NT2/D1 (cell line): ENCODE results near the gene TMEM97.

ENCODE experiments used
- DNase-seq: peaks from one replicate; pipeline ENCODE4 v3.0.0-alpha.2; 2011; ENCODE audit warnings: low read depth, low spot score
- H3K27me3 ChIP-seq: 2 replicates; pipeline ENCODE4 v1.6.0; 2011; ENCODE audit warnings: mild to moderate bottlenecking; ENCODE audit not compliant: insufficient read length, insufficient read depth
- H3K36me3 ChIP-seq: 2 replicates; pipeline ENCODE4 v1.6.1; 2011; ENCODE audit warnings: mild to moderate bottlenecking, low read length, mixed read lengths; ENCODE audit not compliant: insufficient read depth, insufficient read length
- H3K4me1 ChIP-seq: 2 replicates; pipeline ENCODE4 v1.5.1; 2011; ENCODE audit not compliant: insufficient read depth, insufficient read length
- H3K4me3 ChIP-seq: 2 replicates; pipeline ENCODE4 v1.5.1; 2011; ENCODE audit warnings: low read depth; ENCODE audit not compliant: insufficient read length
- H3K9ac ChIP-seq: 2 replicates; pipeline ENCODE4 v1.6.0; 2011; ENCODE audit warnings: low read depth; ENCODE audit not compliant: insufficient read length
- H3K9me3 ChIP-seq: 2 replicates; pipeline ENCODE4 v1.5.1; 2011; ENCODE audit warnings: mild to moderate bottlenecking, low read length; ENCODE audit not compliant: insufficient read depth
- SUZ12 ChIP-seq: IDR thresholded peaks from 2 replicates; pipeline ENCODE4 v1.6.1; 2011; ENCODE audit not compliant: insufficient read length, insufficient read depth; ENCODE audit errors: extremely low read depth
- YY1 ChIP-seq: IDR thresholded peaks from 2 replicates; pipeline ENCODE4 v1.6.1; 2011; ENCODE audit not compliant: insufficient read length, insufficient read depth
- ZNF274 ChIP-seq: IDR thresholded peaks from 2 replicates; pipeline ENCODE4 v1.6.1; 2011; ENCODE audit warnings: mild to moderate bottlenecking, low read depth, low read length

Gene TMEM97

DNA sequence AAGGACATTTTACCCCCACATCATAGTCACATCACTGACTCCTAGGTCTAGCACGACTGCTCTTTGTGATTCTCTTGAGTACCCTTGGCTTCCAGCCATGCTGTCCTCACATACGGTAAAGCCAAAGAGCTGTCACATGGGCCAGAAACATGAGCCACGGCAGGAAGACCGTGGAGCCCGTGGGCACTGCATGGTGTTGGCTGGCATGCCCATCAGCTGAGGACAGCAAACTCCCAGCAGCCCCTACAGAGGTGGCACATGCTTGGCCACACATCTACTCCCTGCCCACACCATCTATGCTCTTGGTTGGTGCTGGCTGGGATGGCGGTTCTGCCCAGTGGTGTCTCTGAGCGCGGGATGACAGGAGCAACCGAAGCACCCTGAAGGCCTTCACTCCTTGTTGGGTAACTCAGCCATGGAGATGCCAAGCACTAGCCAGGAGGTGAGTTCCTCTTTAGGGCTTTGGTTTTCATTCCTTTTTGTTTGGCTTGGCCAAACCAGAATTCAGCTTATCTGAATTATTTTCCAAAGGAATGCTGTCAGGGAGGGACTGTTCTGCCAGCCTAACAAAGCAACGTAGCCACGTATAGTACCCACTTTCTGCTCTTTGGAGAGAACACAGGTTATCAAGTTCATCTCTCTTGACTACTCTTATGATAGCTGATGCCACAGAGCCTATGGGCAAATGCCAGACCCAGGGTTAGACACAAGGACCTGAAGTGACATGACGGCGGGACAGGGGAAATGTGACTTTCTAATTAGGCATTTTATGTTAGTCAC is 26.6 kb downstream of the TMEM97 start:
- Histone ChIP-seq H3K4me3 (no peak overlapping the region), H3K4me1 (peaks cover 6% of the 10 kb centered on the region), H3K9me3 (no peaks in the 10 kb centered on the region), H3K36me3 (peaks cover 99% of the 10 kb centered on the region), H3K27me3 (no peaks in the 10 kb centered on the region), H3K9ac (peak overlapping the region; percentile 2)
- no peak for DNase-seq
- TF ChIP-seq ZNF274, result no peak
- TF ChIP-seq SUZ12, result no peak
- no peak for TF ChIP-seq YY1

DNA sequence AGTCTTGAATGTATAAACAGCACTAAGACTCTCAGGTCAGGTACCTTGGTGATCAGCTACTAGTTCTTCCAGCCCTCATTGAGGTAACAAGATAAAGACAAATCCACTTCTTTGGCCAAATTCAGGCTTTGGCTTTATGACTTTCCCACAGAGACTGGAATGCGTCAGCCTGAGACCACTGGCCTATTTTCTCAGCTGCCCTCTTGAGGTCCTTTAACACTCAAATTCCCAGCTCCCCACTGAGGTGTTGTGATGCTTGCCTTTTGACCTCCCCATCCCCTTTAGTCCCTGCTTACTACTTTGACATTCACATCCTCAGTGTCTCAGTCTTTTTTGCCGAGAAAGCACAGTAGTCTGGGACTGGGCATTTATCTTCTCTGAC is 27.2 kb downstream of the TMEM97 start:
- TF ChIP-seq YY1, result no peak
- no peak for TF ChIP-seq SUZ12
- no peak for TF ChIP-seq ZNF274
- H3K4me1 ChIP-seq, result peaks cover 6% of the 10 kb centered on the region
- no peaks in the 10 kb centered on the region for H3K9me3 ChIP-seq
- H3K9ac ChIP-seq, result peak overlapping the region; percentile 2
- H3K27me3 ChIP-seq, result no peaks in the 10 kb centered on the region
- peaks cover 99% of the 10 kb centered on the region for H3K36me3 ChIP-seq
- peak; percentile 42 for DNase-seq
- no peak overlapping the region for H3K4me3 ChIP-seq

DNA sequence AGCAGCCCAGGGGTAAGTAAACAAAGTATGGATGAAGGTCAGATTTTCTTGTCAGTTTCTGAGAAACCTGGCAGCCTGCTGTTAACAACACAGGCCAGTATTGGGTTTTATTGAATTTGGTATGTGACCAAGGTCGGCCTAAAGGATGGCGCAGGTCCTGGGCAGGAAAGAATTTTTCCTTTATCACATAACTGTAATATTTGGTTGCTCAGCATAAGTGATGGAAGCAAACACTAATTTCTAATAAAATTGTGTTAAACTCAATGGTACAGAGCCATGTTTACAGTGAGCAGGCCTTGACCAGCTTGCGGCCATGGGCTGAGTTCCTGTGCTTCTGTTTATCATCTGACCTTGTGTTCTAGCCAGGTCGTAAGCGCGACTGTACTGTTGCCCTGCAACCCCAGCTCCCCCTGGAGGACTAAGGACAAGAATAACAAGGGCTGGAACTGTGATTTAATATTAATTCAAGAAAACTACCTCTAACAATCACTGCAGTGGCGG is 27.8 kb downstream of the TMEM97 start:
- DNase-seq, result no peak
- H3K9me3 ChIP-seq, result no peaks in the 10 kb centered on the region
- H3K4me3 ChIP-seq, result no peak overlapping the region
- no peaks in the 10 kb centered on the region for H3K27me3 ChIP-seq
- no peak for TF ChIP-seq ZNF274
- peaks cover 6% of the 10 kb centered on the region for H3K4me1 ChIP-seq
- H3K9ac ChIP-seq, result no peak overlapping the region
- peaks cover 99% of the 10 kb centered on the region for H3K36me3 ChIP-seq

DNA sequence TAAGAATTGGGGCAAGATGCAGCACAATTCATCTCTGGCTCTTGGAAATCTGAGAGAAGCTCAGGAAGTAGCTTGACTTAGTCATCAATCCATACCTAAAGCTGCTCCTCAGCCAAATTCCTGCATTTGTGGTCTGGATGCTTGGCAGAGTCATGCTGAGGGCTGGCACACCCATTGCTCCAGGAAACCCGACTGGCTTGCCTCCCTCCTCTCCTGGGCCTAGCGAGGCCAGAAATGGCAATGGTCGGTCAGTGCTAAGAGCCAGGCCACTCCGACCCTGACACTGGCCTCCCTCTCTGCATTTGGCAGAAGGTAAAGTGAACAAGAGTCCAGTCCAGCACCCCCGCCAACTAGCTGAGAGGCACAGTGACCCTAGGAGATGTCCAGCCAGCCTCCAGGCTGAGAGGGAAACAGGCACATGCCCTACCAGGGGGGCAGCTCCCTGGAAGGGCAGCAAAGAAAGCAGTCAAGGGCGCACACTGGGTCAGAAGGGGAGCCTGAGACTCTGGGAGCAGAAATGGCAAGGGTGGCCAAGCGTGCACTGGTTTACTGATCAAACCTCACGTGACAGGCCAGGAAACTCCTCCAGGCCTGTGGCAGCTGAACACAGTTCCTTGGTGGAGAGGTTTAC is 28.4 kb downstream of the TMEM97 start:
- Histone ChIP-seq H3K4me3 (no peak overlapping the region), H3K27me3 (no peaks in the 10 kb centered on the region), H3K9me3 (no peaks in the 10 kb centered on the region), H3K36me3 (peaks cover 96% of the 10 kb centered on the region), H3K4me1 (peaks cover 6% of the 10 kb centered on the region), H3K9ac (no peak overlapping the region)
- no peak for DNase-seq
- TF ChIP-seq ZNF274, result no peak
- TF ChIP-seq YY1, result no peak
- no peak for TF ChIP-seq SUZ12

DNA sequence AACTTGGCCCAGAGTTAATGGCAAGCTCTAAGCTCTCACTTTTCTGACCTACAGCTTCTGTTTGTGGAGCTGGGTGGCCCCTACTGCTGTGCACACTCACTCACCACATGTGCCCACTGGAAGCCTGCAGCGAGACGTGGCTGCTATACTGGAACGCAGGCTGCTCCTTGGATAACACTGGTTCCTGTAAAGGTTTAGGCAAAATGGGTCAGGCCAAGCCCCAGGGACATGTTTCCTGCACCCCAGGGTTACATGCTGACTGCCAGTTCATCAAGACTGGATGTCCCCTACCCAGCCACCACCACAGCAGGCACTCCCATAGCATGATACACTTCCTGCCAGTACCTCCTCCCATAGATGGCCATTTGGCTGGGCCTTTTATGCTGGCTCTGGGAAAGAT is 30.0 kb downstream of the TMEM97 start:
- peaks cover 94% of the 10 kb centered on the region for H3K36me3 ChIP-seq
- H3K9ac ChIP-seq, result no peak overlapping the region
- DNase-seq, result no peak
- peaks cover 6% of the 10 kb centered on the region for H3K4me1 ChIP-seq
- no peaks in the 10 kb centered on the region for H3K27me3 ChIP-seq
- H3K4me3 ChIP-seq, result no peak overlapping the region
- no peak for TF ChIP-seq YY1
- TF ChIP-seq ZNF274, result no peak
- TF ChIP-seq SUZ12, result no peak
- no peaks in the 10 kb centered on the region for H3K9me3 ChIP-seq

DNA sequence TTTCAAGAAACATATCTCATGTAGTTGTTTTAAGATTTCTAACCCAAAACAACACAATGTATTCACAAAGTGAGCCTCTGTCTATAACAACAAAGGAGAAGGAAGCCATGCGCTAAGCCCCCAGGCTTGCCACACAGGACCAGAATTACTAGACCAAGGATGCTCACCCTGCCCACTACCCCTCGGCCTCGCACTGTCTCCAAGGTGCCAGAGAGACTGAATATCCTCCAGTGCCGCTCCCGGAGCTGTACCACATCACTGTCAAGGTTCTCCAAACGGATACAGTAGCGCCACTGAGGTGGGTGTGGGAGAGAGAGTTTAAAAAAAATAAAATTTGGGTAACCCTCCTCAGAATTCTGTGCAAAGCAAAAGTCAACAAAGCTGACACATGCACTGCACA is 31.3 kb downstream of the TMEM97 start:
- peaks cover 92% of the 10 kb centered on the region for H3K36me3 ChIP-seq
- TF ChIP-seq SUZ12 (no peak), YY1 (no peak), ZNF274 (no peak)
- DNase-seq, result no peak
- no peaks in the 10 kb centered on the region for H3K27me3 ChIP-seq
- no peak overlapping the region for H3K4me3 ChIP-seq
- no peak overlapping the region for H3K9ac ChIP-seq
- peaks cover 6% of the 10 kb centered on the region for H3K4me1 ChIP-seq
- no peaks in the 10 kb centered on the region for H3K9me3 ChIP-seq

DNA sequence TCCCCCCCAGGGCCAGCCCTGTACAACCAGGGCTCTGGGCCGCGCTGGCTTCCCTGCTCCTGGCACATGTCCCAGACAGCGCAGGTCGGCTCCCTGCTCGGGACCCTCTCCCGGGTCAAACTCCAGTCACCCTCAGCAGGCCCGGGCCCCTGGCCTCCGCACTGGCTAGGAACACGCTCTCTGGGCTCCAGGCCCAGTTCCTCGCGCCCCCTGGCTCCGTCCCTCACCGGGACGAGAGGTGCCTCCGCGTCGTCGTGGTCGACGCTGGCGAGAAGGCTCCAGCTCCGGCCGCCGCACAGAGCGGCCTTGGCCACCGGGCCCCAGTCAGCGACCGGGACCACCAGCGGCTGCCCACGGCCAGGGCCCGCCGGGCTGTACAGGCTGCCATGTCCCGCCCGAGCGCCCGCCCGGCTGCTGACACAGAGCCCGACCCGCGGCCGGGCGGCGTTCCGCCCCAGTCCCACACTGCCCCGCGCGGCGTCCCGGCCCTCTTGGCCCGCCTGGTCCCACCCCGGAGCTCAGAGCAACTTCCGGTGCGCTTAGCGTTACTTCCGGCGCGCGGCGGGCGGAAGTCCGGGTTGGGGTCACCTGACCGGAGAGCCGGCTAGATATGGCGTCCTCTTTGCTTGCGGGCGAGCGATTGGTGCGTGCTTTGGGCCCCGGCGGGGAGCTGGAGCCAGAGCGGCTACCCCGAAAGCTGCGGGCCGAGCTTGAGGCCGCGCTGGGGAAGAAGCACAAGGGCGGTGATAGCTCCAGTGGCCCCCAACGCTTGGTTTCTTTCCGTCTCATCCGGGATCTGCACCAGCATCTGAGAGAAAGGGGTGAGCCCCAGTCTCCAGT is 38.3 kb downstream of the TMEM97 start, which contains the start of gene POLDIP2:
POLDIP2 (minus strand) TSS at position 467 of the 840 bp plus-strand sequence; CDS start at position 388, 79 bp downstream.
- H3K27me3 ChIP-seq, result no peaks in the 10 kb centered on the region
- peak within 1 kb of the TSS; percentile 93 for H3K4me3 ChIP-seq
- TF ChIP-seq YY1, result peak; percentile 75
- TF ChIP-seq SUZ12, result no peak
- no peak for TF ChIP-seq ZNF274
- H3K9ac ChIP-seq, result peak within 1 kb of the TSS; percentile 99
- H3K9me3 ChIP-seq, result no peaks in the 10 kb centered on the region
- H3K36me3 ChIP-seq, result peaks cover 68% of the 10 kb centered on the region
- DNase-seq, result peak; percentile 82
- H3K4me1 ChIP-seq, result no peaks in the 10 kb centered on the region
